Measurements from ENCODE around the gene EIF1. TPM values are rescaled to one million over a fixed set of nuclear protein-coding genes. Genes with fewer than 3 reads are reported as not detected.

Gene EIF1
- total RNA-seq, 1 donor from 2014 or later, result 620 TPM

DNA sequence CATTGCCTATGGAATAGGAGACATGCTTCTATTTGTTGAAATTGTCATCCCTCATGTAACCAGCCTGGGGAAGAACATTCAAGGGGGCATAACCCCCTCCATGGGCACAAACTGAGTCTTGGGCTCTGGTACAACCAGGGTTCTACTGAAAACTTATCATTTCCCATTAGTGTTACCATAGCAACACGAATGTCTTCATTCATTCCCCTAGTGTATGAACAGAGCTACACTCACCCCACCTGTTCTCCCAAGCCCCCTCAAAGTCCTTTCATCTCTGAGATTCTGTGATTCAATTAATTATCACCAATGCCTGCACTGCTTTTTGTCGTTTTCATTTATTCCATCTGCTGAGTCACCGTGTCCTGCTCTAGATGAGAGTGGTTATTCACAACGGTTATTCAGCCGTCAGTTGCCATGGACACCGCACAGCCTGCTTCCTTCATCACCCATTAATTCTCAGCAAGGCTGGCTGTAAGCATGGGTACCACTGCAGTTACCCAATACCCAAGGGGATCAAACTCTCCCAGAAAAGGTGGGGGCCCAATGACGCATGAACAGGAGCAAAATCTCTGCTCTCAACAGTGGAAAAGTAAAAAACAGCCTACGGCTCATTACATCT is 21.9 kb downstream of the EIF1 start:
- peaks cover 23% of the 10 kb centered on the region for H3K4me1 Mint-ChIP-seq
- no peak for TF ChIP-seq CTCF (conservative IDR thresholded peaks at IDR 0.05)
- no peak for DNase-seq (ENCODE audit: low read depth, low spot score)
- no peak overlapping the region for H3K4me3 Mint-ChIP-seq
- no peaks in the 10 kb centered on the region for H3K36me3 Mint-ChIP-seq (ENCODE audit: low read depth)
- H3K9me3 Mint-ChIP-seq, result no peaks in the 10 kb centered on the region
- H3K27ac Mint-ChIP-seq (ENCODE audit: unreplicated experiment), result no peak overlapping the region
- peaks cover 14% of the 10 kb centered on the region for H3K27me3 Mint-ChIP-seq (ENCODE audit: low read depth)

- TF ChIP-seq CTCF (conservative IDR thresholded peaks at IDR 0.05), result no peak
- no peak within 1 kb of the TSS for H3K4me3 Mint-ChIP-seq
Measured at GRCh38 chr17:41711669-41712400, 23.1 kb downstream of the EIF1 start, which contains the start of gene GAST. TSS of gene GAST (plus strand) at chr17:41712331. CDS start at chr17:41715437, 3,106 bp downstream.

DNA sequence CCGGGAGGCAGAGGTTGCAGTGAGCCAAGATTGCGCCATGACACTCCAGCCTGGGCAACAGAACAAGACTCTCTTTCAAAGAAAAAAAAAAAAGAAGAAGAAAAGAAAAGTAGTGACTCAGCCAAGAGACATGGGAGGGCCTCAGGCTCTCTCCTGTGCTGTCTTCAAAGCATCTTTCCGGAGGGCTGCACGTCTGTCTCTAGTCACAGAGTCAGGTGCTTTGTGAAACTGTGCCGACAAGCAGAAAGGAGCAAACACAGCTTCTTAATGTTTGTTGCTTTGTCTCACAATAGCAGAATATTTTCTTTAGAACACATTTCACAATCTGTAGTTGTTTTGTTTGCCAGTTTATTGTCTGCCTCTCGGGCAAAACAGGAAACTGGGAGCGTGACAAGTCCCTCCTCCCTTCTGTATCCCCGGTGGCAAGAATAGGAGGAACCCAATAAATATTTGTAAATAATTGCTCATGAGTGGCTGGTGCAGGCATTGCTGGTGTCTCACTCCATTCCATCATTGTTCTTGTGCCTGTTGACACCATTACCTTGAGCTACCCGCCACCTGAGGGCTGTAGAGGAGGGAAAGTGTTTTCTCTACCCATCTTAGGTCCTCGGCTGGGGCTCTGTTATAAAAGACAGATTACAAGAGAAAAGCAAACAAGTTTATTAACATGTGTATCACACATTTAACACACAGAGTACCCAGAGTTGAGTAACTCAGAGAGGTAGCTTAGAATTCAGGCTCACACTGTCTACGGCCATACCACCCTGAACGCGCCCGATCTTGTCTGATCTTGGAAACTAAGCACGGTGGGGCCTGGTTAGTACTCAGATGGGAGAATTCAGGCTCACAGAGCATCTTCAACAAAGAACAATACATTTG is 29.0 kb downstream of the EIF1 start:
- Mint-ChIP-seq H3K4me3 (no peak overlapping the region), H3K9me3 (no peaks in the 10 kb centered on the region), H3K27ac (ENCODE audit: unreplicated experiment) (peak overlapping the region; percentile 87), H3K36me3 (ENCODE audit: low read depth) (no peaks in the 10 kb centered on the region), H3K4me1 (peaks cover 18% of the 10 kb centered on the region), H3K27me3 (ENCODE audit: low read depth) (no peaks in the 10 kb centered on the region)
- no peak for TF ChIP-seq CTCF (conservative IDR thresholded peaks at IDR 0.05)
- DNase-seq (ENCODE audit: low read depth, low spot score), result no peak

More at GRCh38 chr17:41711669-41712400, 23.1 kb downstream of the EIF1 start, which contains the start of gene GAST:
- H3K27ac Mint-ChIP-seq (ENCODE audit: unreplicated experiment), result no peak within 1 kb of the TSS
- H3K36me3 Mint-ChIP-seq (ENCODE audit: low read depth), result no peaks in the 10 kb centered on the region
- peaks cover 17% of the 10 kb centered on the region for H3K4me1 Mint-ChIP-seq
- H3K9me3 Mint-ChIP-seq, result no peaks in the 10 kb centered on the region
- no peak for DNase-seq (ENCODE audit: low read depth, low spot score)
- peaks cover 13% of the 10 kb centered on the region for H3K27me3 Mint-ChIP-seq (ENCODE audit: low read depth)

DNA sequence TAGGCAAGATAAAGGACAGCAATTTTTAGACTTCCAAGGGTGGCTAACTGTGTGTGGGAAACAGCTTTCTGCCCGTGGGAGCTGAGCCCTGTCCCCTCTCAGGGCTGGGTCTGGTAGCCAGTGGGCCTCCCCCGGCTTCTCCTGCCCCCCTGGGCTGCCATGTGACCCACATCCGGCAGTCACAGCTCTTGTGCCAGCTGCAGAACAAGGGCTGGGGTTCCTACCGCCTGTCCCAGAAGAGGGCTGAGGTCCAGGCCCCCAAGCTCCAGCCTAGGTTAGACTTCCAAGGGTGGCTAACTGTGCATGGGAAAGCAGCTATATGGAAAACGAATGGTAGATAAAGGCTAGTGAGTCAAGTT is 29.6 kb downstream of the EIF1 start:
- H3K27ac Mint-ChIP-seq (ENCODE audit: unreplicated experiment), result no peak overlapping the region
- H3K4me1 Mint-ChIP-seq, result peaks cover 18% of the 10 kb centered on the region
- no peaks in the 10 kb centered on the region for H3K36me3 Mint-ChIP-seq (ENCODE audit: low read depth)
- TF ChIP-seq CTCF (conservative IDR thresholded peaks at IDR 0.05), result no peak
- no peaks in the 10 kb centered on the region for H3K27me3 Mint-ChIP-seq (ENCODE audit: low read depth)
- no peak for DNase-seq (ENCODE audit: low read depth, low spot score)
- H3K9me3 Mint-ChIP-seq, result no peaks in the 10 kb centered on the region
- no peak overlapping the region for H3K4me3 Mint-ChIP-seq

DNA sequence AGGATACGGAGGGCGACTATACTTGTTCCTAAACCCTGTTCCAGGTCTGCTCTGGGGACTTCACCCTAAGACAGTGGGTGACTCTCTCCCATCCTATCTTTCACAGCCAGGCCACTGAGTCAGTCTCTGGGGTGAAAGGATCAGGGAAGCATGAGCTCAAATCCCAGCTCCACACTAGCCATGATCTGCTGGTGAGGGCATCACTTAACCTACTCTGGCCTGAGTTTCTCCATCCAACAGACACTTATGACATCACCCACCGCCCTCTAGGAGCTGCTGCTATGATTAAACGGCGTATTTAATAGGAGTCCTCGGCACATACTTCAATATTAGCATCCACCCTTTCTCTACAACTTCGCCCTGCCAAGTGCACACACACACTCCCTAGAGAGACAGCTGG is 33.5 kb downstream of the EIF1 start:
- Mint-ChIP-seq H3K4me1 (peaks cover 9% of the 10 kb centered on the region), H3K4me3 (no peak overlapping the region), H3K27me3 (ENCODE audit: low read depth) (peaks cover 4% of the 10 kb centered on the region), H3K9me3 (no peaks in the 10 kb centered on the region), H3K36me3 (ENCODE audit: low read depth) (no peaks in the 10 kb centered on the region), H3K27ac (ENCODE audit: unreplicated experiment) (no peak overlapping the region)
- TF ChIP-seq CTCF (conservative IDR thresholded peaks at IDR 0.05), result no peak
- DNase-seq (ENCODE audit: low read depth, low spot score), result no peak
